A673 (cell line): ENCODE data around the gene ENTPD6. TPM values are rescaled to one million over a fixed set of nuclear protein-coding genes. Genes with fewer than 3 reads are reported as not detected.

Experiments
- BruUV-seq: library from RNA; stranded (reverse); fragments of 400-500 nt; replicated peaks from 2 replicates; lab custom pipeline; 2021; lab: Mats Ljungman, UMichigan
- CTCF ChIA-PET: fragments of 300-600 bp; sonication (Branson Sonifier 250); formaldehyde crosslinking; loops from one replicate; lab custom pipeline; 2022; ENCODE audit warnings: antibody characterized with exemption; lab: Charles Lee
- POLR2A ChIA-PET: fragments of 300-600 bp; sonication (Branson Sonifier 250); formaldehyde crosslinking; loops from one replicate; lab custom pipeline; 2022; ENCODE audit warnings: antibody characterized with exemption; ENCODE audit not compliant: low non-redundant PET; lab: Charles Lee
- DNase-seq: peaks from one replicate; pipeline ENCODE4 v3.0.0-alpha.2; 2015; ENCODE audit warnings: low spot score
- H3K27ac ChIP-seq: fragments of 200-600 bp; sonication (generic); 2 replicates; pipeline ENCODE4 v1.5.1; 2016; ENCODE audit warnings: mixed run types, low read depth, mild to moderate bottlenecking, mixed read lengths, antibody characterized with exemption, low read length; ENCODE audit not compliant: poor library complexity, severe bottlenecking
- H3K27me3 ChIP-seq: fragments of 200-600 bp; sonication (generic); replicated peaks from 2 replicates; pipeline ENCODE4 v1.6.1; 2017; ENCODE audit warnings: mixed run types, low read depth, mild to moderate bottlenecking, mixed read lengths, antibody characterized with exemption, low read length; ENCODE audit not compliant: insufficient read depth, poor library complexity
- H3K36me3 ChIP-seq: fragments of 200-600 bp; sonication (generic); 2 replicates; pipeline ENCODE4 v1.6.1; 2016; ENCODE audit warnings: mixed run types, mild to moderate bottlenecking, mixed read lengths, antibody characterized with exemption, low read length; ENCODE audit not compliant: insufficient read depth, poor library complexity, severe bottlenecking
- H3K4me1 ChIP-seq: fragments of 200-600 bp; sonication (generic); 2 replicates; pipeline ENCODE4 v1.6.1; 2017; ENCODE audit warnings: mixed run types, mild to moderate bottlenecking, mixed read lengths, antibody characterized with exemption, low read length; ENCODE audit not compliant: insufficient read depth, poor library complexity, severe bottlenecking
- H3K4me3 ChIP-seq: fragments of 200-600 bp; sonication (generic); 2 replicates; pipeline ENCODE4 v1.5.1; 2016; ENCODE audit warnings: low read depth, mixed run types, mild to moderate bottlenecking, mixed read lengths, low read length; ENCODE audit not compliant: poor library complexity, severe bottlenecking
- H3K9me3 ChIP-seq: fragments of 200-600 bp; sonication (generic); 2 replicates; pipeline ENCODE4 v1.6.1; 2016; ENCODE audit warnings: mixed run types, low read depth, mild to moderate bottlenecking, mixed read lengths, antibody characterized with exemption, low read length; ENCODE audit not compliant: poor library complexity, severe bottlenecking
- EZH2 ChIP-seq: fragments of 200-600 bp; sonication (generic); IDR thresholded peaks from 2 replicates; pipeline ENCODE4 v1.6.1; 2017; ENCODE audit warnings: borderline replicate concordance, low read depth, mild to moderate bottlenecking, mixed read lengths, antibody characterized with exemption, low read length; ENCODE audit not compliant: poor library complexity, severe bottlenecking
- intact Hi-C: fragments of 100-400 bp; cut with micrococcal nuclease; formaldehyde crosslinking; loops from one replicate; pipeline ENCODE4 v1.10.0; 2022; ENCODE audit not compliant: unreplicated experiment
- total RNA-seq: library from RNA; stranded (reverse); gene quantifications from 2 replicates; pipeline ENCODE4 v1.2.3, GENCODE V29; 2021
- TF ChIP-seq, protein P1 (sequence below): fragments of 300-800, 200-600 bp; sonication (generic); conservative IDR thresholded peaks from 2 replicates; pipeline ENCODE4 v1.5.1; 2017; ENCODE audit warnings: low read depth, mild to moderate bottlenecking, antibody characterized with exemption, low read length, moderate library complexity, mixed read lengths

ENTPD6 gene
- total RNA-seq, 1 experiment from 2014 or later, result 50.2 TPM

DNA sequence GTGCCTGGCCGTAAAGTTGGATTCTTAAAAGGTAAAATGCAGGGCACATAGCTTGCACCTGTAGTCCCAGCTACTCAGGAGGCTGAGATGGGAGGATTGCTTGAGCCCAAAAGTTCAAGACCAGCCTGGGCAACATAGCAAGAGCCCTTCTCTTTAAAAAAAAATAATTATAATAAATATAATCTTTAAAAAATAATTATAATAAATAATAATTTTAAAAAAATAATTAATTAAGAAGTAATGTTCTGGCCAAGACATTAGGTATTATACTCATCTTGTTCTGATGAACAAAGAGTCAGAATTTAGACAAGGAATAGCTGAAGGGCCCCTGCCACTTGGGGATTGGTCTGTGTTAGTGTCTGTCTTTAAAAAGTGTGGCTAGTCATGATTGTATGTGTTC lies 13.9 kb downstream of the ENTPD6 start:
- CTCF ChIA-PET, result no interaction called here
- POLR2A ChIA-PET, result no interaction called here
- intact Hi-C loops, result no loop called here

DNA sequence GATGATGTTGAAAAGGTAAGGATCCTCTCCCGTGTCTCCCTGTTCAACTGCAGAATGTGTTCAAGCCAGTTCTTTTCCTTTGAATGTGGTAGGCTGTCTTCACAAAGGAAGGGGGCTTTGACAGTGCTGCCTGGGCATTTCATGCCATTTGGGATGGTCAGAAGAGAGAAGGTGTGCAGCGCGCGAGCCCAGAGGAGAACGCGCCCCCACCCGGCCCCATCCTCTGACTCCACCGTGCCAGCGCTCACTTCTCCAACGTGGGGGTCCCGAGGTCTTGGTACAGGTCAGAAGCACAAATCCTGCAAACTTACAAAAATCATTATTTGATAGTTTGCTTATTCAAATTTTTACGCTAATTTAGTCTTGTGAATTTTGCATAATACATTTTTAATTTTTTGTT lies 14.4 kb downstream of the ENTPD6 start:
- intact Hi-C loops, result no loop called here
- Histone ChIP-seq H3K36me3 (peaks cover 19% of the 10 kb centered on the region), H3K4me3 (no peak overlapping the region), H3K27me3 (no peaks in the 10 kb centered on the region), H3K4me1 (peaks cover 7% of the 10 kb centered on the region), H3K27ac (no peak overlapping the region), H3K9me3 (no peaks in the 10 kb centered on the region)
- DNase-seq, result no peak
- ChIA-PET POLR2A (no interaction called here), CTCF (no interaction called here)
- TF ChIP-seq, protein P1, sequence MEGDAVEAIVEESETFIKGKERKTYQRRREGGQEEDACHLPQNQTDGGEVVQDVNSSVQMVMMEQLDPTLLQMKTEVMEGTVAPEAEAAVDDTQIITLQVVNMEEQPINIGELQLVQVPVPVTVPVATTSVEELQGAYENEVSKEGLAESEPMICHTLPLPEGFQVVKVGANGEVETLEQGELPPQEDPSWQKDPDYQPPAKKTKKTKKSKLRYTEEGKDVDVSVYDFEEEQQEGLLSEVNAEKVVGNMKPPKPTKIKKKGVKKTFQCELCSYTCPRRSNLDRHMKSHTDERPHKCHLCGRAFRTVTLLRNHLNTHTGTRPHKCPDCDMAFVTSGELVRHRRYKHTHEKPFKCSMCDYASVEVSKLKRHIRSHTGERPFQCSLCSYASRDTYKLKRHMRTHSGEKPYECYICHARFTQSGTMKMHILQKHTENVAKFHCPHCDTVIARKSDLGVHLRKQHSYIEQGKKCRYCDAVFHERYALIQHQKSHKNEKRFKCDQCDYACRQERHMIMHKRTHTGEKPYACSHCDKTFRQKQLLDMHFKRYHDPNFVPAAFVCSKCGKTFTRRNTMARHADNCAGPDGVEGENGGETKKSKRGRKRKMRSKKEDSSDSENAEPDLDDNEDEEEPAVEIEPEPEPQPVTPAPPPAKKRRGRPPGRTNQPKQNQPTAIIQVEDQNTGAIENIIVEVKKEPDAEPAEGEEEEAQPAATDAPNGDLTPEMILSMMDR, result no peak
- TF ChIP-seq EZH2, result no peak
- BruUV-seq, result no TSS peak

More for the DNA sequence above, 13.9 kb downstream of the ENTPD6 start:
- no TSS peak for BruUV-seq
- no peak overlapping the region for H3K4me3 ChIP-seq
- no peaks in the 10 kb centered on the region for H3K9me3 ChIP-seq
- DNase-seq, result no peak
- H3K27me3 ChIP-seq, result no peaks in the 10 kb centered on the region
- peaks cover 7% of the 10 kb centered on the region for H3K4me1 ChIP-seq
- H3K27ac ChIP-seq, result no peak overlapping the region
- peaks cover 19% of the 10 kb centered on the region for H3K36me3 ChIP-seq
- TF ChIP-seq, protein P1, result no peak
- no peak for TF ChIP-seq EZH2

DNA sequence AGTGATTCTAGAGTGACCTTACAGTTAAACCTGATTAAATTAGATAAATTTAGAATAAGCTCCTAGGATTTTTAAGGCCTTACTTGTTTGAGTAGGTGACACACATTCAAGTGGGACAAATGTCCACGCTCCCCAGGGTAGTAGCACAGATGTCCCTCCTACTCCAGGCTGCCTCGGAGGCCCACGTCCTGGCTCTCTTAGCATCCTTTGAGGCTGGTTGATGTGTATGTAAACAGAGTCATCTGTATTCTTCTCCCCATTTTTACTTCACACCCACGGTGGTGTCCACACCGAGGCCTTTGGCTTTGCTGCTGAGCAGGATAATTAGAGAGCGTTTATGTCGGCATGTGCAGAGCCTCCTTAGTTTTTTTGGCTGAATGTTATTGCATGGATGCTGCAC lies 15.8 kb downstream of the ENTPD6 start:
- Histone ChIP-seq H3K27me3 (no peaks in the 10 kb centered on the region), H3K4me3 (no peak overlapping the region), H3K9me3 (no peaks in the 10 kb centered on the region), H3K36me3 (peaks cover 26% of the 10 kb centered on the region), H3K27ac (no peak overlapping the region), H3K4me1 (peaks cover 7% of the 10 kb centered on the region)
- POLR2A ChIA-PET, result no interaction called here
- intact Hi-C loops, result no loop called here
- TF ChIP-seq, protein P1, result no peak
- TF ChIP-seq EZH2, result no peak
- no TSS peak for BruUV-seq
- CTCF ChIA-PET, result no interaction called here
- DNase-seq, result no peak
